Breast epithelium (tissue), 4 donors: ENCODE data around the gene MAST3. TPM values are rescaled to one million over a fixed set of nuclear protein-coding genes. Genes with fewer than 3 reads are reported as not detected.

ENCODE experiments used
- DNase-seq, 2 donors: peaks; one replicate each; pipeline ENCODE4 v3.0.0-alpha.2; 2019; ENCODE audit warnings: low spot score in 2 of 2
- H3K27ac ChIP-seq, 2 donors: fragments of 200-600 bp; sonication (generic) in 1 of 2; one replicate each; pipeline ENCODE4 v1.5.1; 2016 to 2019; ENCODE audit warnings: mild to moderate bottlenecking in 1 of 2
- H3K27me3 ChIP-seq, 2 donors: fragments of 200-600 bp; sonication (generic) in 1 of 2; one replicate each; pipeline versions ENCODE4 v1.5.1 to v1.6.0; 2017 to 2019; ENCODE audit warnings: control low read depth in 1 of 2, mild to moderate bottlenecking in 1 of 2
- H3K36me3 ChIP-seq: fragments of 200-600 bp; one replicate; pipeline ENCODE4 v1.5.1; 2019
- H3K4me1 ChIP-seq, 2 donors: fragments of 200-600 bp; sonication (generic); one replicate each; pipeline ENCODE4 v1.5.1; 2016 to 2019; ENCODE audit warnings: control low read depth in 1 of 2
- H3K4me3 ChIP-seq, 3 donors: fragments of 200-600 bp; sonication (generic); 1 replicate in 2 of 3; 2 replicates in 1 of 3; pipeline ENCODE4 v1.5.1; 2016 to 2019; ENCODE audit warnings: mild to moderate bottlenecking in 3 of 3, moderate library complexity in 2 of 3
- H3K9me3 ChIP-seq, 2 donors: fragments of 200-600 bp; sonication (generic) in 1 of 2; one replicate each; pipeline ENCODE4 v1.5.1; 2016 to 2019; ENCODE audit warnings: control low read depth in 1 of 2
- POLR2A ChIP-seq: fragments of 450-650 bp; IDR thresholded peaks from one replicate; pipeline ENCODE4 v1.6.1; 2016; ENCODE audit warnings: antibody characterized with exemption, mild to moderate bottlenecking, moderate library complexity
- POLR2AphosphoS5 ChIP-seq, 3 donors: sonication (generic); formaldehyde crosslinking; IDR thresholded peaks; one replicate each; pipeline ENCODE4 v1.6.1; 2017; ENCODE audit warnings: antibody characterized with exemption in 3 of 3
- intact Hi-C: fragments of 100-400 bp; cut with DNase I; formaldehyde crosslinking; loops from one replicate; pipeline ENCODE4 v1.15.1; 2023; ENCODE audit warnings: low total_unique reads
- total RNA-seq, 3 donors: library from RNA; depleted of rRNA; stranded (reverse); fragments of >200 nt; gene quantifications; one replicate each; pipeline ENCODE4 v1.1.0, GENCODE V29; 2016
- TF ChIP-seq, protein P1 (sequence below), 3 donors: fragments of 450-650 bp; IDR thresholded peaks; one replicate each; pipeline ENCODE4 v1.5.1; 2016 to 2017; ENCODE audit warnings: antibody characterized with exemption in 3 of 3, mild to moderate bottlenecking in 3 of 3, moderate library complexity in 3 of 3

Gene MAST3
- total RNA-seq, 3 donors from 2014 or later, result 5.6 to 8.5 (median 6.2) TPM

DNA sequence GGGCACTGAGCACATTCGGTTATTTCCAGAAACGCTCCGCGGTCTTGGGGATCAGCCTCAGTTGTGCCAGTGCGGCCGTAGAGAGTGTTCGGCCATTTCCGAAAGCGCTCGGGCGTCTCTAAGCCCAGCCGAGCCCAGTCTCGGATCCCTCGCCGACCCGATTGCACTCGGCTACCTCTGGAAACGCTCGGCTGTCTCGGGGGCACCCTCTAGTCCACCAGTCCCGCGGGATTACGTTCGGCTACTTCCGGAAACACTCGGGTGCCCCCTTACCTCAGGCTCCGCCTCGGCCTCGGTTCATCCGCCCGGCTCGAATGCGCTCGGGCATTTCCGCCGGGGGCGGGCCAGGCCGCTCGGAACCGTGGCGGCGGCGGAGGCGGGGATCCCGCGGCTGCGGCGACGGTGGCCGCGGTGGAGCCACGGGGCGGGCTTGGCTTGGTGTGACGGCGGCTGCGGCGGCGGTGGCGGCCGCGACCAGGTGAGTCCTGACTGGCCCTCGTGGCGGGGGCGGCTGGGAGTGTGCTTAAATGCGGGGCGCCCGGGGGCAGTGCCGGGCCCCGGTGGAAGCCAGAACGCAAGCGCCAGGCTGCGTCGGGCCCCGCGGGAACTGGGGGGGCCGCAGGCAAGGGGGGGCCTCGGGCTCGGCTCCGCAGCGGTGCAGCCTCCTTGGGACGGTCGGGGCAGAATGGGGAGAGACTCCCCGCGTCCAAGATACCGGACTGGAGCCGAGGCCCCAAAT is 55.4 kb downstream of the MAST3 start, which contains the start of gene PIK3R2:
Gene PIK3R2 (plus strand): TSS at position 347 of the 739 bp plus-strand sequence. CDS start 2,717 bp downstream, outside the sequence.
- H3K4me3 ChIP-seq, result peak within 1 kb of the TSS; percentile 73 to 95 (median 90)
- DNase-seq, result peak; percentile 99 to 100
- peak within 1 kb of the TSS; percentile 92 to 93 for H3K27ac ChIP-seq
- no peaks in the 10 kb centered on the region for H3K27me3 ChIP-seq
- H3K9me3 ChIP-seq, result no peaks in the 10 kb centered on the region
- peaks cover 20 to 30% of the 10 kb centered on the region in 2 donors for H3K4me1 ChIP-seq
- intact Hi-C loops, result no loop called here
- TF ChIP-seq POLR2AphosphoS5 (IDR thresholded peaks at IDR 0.05) (no peak), POLR2A (no peak)
- TF ChIP-seq, protein P1, sequence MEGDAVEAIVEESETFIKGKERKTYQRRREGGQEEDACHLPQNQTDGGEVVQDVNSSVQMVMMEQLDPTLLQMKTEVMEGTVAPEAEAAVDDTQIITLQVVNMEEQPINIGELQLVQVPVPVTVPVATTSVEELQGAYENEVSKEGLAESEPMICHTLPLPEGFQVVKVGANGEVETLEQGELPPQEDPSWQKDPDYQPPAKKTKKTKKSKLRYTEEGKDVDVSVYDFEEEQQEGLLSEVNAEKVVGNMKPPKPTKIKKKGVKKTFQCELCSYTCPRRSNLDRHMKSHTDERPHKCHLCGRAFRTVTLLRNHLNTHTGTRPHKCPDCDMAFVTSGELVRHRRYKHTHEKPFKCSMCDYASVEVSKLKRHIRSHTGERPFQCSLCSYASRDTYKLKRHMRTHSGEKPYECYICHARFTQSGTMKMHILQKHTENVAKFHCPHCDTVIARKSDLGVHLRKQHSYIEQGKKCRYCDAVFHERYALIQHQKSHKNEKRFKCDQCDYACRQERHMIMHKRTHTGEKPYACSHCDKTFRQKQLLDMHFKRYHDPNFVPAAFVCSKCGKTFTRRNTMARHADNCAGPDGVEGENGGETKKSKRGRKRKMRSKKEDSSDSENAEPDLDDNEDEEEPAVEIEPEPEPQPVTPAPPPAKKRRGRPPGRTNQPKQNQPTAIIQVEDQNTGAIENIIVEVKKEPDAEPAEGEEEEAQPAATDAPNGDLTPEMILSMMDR (IDR thresholded peaks at IDR 0.05), result no peak
- H3K36me3 ChIP-seq, result no peaks in the 10 kb centered on the region

DNA sequence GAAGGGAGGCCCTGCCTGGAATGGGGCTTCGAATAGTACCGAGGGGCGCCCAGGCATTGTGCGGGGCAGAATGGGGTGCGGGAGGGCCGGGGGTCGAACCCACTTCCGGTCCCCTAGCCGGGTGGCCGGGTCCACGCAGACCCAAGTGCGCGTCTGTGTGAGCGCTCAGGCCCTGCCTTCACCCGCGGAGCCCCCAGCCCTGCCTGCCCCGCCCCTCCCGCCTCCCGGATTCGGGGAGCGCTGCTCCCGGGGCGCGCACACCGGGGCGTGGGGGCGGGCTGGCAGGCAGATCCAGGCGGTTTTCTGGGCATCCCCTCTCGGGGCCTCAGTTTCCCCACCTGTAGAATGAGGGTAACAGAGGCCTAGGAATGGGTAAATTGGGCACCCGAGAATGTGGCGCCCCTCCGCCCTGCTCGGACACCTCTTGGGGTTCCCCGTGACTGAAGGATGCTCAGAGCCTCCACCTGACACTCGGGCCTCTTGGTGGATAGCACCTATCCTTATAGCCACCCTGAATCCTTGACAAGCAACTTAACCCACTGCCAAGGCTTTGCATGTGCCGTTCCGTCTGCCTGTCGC is 56.1 kb downstream of the MAST3 start:
- TF ChIP-seq POLR2A (no peak), POLR2AphosphoS5 (IDR thresholded peaks at IDR 0.05) (no peak)
- TF ChIP-seq, protein P1 (IDR thresholded peaks at IDR 0.05), result no peak
- H3K4me1 ChIP-seq, result peaks cover 20 to 30% of the 10 kb centered on the region in 2 donors
- peak overlapping the region; percentile 73 to 95 (median 90) for H3K4me3 ChIP-seq
- DNase-seq, result no peak
- no peaks in the 10 kb centered on the region for H3K27me3 ChIP-seq
- peak overlapping the region; percentile 92 to 93 for H3K27ac ChIP-seq
- intact Hi-C loops, result no loop called here
- no peaks in the 10 kb centered on the region for H3K9me3 ChIP-seq
- no peaks in the 10 kb centered on the region for H3K36me3 ChIP-seq

DNA sequence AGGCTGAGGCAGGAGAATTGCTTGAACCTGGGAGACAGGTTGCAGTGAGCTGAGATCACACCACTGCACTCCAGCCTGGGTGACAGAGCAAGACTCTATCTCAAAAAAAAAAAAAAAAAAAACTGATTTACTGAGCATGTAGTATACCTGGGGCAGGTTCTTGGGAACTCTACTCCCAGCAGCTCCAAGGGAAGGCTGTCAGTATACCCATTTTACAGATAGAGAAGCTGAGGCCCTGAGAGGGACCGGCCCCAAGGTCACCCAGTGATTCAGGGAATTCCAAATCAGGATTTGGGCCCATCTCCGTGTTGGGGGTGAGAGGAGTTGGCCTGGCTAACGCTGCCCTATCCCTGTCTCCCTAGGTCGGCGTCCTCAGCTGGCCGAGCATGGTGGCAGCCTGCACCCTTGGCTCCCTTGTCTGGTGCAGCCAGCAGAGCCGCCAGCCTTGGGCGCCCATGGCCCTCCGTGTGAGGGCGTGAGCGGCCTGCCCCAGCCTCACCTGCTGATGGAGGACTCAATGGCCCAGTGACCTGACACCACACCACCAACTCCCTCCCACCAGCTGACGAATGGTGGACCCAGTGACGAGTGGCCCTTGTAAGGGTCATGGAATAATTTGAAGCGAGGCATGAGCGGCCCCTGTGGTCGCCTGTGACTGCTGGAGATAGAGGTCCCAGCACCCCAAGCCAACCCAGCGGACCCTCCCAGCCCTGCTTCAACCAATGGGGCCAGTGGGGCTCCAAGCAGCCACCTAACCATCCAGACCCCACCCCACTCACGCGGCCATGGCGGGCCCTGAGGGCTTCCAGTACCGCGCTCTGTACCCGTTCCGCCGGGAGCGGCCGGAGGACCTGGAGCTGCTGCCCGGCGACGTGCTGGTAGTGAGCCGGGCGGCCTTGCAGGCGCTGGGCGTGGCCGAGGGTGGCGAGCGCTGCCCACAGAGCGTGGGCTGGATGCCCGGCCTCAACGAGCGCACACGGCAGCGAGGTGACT is 57.8 kb downstream of the MAST3 start:
- no peak for TF ChIP-seq POLR2AphosphoS5 (IDR thresholded peaks at IDR 0.05)
- TF ChIP-seq, protein P1 (IDR thresholded peaks at IDR 0.05), result no peak
- TF ChIP-seq POLR2A, result no peak
- H3K9me3 ChIP-seq, result no peaks in the 10 kb centered on the region
- no peaks in the 10 kb centered on the region for H3K36me3 ChIP-seq
- peak overlapping the region in 2 of 3 donors; percentile 5 to 19 for H3K4me3 ChIP-seq
- H3K27me3 ChIP-seq, result no peaks in the 10 kb centered on the region
- peak overlapping the region; percentile 71 to 74 for H3K27ac ChIP-seq
- intact Hi-C loops, result no loop called here
- DNase-seq, result no peak
- peaks cover 20 to 30% of the 10 kb centered on the region in 2 donors for H3K4me1 ChIP-seq

- Histone ChIP-seq H3K36me3 (no peaks in the 10 kb centered on the region), H3K4me1 (peaks cover 20 to 30% of the 10 kb centered on the region in 2 donors), H3K27ac (peak overlapping the region; percentile 71 to 74), H3K27me3 (no peaks in the 10 kb centered on the region), H3K4me3 (peak overlapping the region in 1 of 3 donors; percentile 19), H3K9me3 (no peaks in the 10 kb centered on the region)
- intact Hi-C loops, result no loop called here
- TF ChIP-seq, protein P1 (IDR thresholded peaks at IDR 0.05), result no peak
- no peak for TF ChIP-seq POLR2AphosphoS5 (IDR thresholded peaks at IDR 0.05)
- TF ChIP-seq POLR2A, result no peak
- DNase-seq, result no peak
These were observed 58.7 kb downstream of the MAST3 start for GRCh38 chr19:18156268-18156667.
